GM21515 (cell line): Measurements from ENCODE around the gene TUBB1.
"Not testable (repeated sequence)": the region's sequence is repeated elsewhere in the genome, so short reads cannot be mapped to it uniquely, and the experiment has no call there.

Experiments
- ATAC-seq: cut with Tn5 transposase; IDR thresholded peaks from one replicate; pipeline ENCODE4 v1.9.1; 2021; ENCODE audit not compliant: unreplicated experiment

TUBB1 gene

DNA sequence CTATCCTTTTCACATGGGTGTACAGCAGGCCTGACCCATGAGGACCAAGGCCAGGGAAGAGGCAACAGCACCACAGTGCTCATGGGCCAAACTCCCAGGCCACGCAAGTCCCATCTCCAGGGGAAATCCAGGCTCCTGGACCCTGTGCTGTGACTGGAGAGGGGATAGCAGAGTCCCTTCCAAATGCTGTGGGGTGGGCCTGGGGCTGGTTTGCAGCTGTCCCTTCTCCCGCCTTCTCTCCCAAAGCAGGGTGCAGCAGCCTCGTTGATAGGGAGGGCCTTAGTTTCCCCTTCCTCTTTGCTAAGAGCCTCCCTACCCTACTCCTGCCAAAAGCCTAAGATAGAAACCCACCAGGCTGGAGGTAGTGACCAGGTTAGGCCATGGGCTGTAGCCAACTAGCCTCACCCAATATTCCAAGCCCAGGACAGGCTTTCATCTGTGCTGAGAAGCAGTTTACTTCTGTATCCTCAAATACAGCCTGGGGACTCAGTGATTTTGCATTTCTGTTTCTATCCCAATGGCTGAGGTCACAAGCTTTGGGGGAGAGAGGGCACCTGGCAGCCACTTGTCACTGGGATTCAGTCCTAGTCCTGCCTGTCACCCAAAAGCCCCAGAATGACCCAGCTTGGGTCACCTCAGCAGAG lies 13.6 kb upstream of the TUBB1 start:
- no peak for ATAC-seq

- ATAC-seq = no peak
Observed at GRCh38 chr20:59006167-59006863, 12.9 kb upstream of the TUBB1 start.

DNA sequence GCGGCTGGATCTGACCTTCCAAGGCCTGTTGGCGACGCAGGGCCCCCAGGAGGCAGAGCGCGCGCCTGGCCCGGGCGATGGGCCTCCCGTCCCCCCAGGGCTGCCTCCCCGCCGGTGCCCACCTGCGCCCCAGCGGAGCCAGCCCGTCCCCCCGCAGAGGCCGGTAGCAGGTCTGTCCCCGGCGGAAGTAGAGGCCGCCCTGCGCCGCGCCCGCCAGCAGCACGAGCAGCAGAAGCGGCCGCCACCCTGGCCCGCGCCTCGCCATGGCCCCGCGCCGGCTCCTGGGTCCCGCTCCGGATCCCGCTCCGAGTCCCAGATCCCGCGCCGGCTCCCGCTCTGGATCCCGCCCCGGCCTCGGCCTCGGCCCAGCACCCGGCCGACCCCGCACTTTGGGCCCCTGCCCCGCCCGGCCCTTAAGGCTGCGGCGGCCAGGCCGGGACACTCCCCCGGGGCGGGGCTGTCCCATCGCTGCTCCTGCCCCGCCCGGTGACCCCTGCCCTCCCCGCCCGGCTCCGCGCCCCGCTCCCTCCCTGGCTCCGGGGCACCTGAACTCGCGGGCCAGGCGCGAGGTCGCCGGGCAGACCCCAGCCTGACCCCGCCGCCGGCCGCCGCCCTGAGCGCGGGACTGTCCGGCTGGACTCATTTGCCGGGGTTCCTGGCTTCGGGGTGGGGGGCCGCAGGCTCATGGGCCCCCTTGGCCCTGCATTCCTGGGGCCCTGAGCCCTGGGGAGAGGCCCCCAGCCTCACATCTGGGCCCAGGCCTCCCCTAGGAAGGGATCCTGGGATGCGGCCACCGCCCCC lies 12.2 kb upstream of the TUBB1 start, which contains the start of gene CTSZ:
Gene CTSZ, minus strand, starts transcription at position 391 of the 801 bp plus-strand sequence. Its CDS starts 126 bp downstream, at position 265.
- ATAC-seq = peak; percentile 26

GRCh38 chr20:59007665-59008511 lies 11.3 kb upstream of the TUBB1 start:
- peak; percentile 31 for ATAC-seq

GRCh38 chr20:59008715-59009336 lies 10.4 kb upstream of the TUBB1 start:
- no peak for ATAC-seq

- no peak for ATAC-seq
Observed at GRCh38 chr20:59010321-59010994, 8.8 kb upstream of the TUBB1 start.

- no peak for ATAC-seq
Observed at GRCh38 chr20:59010995-59011873, 8.0 kb upstream of the TUBB1 start.

GRCh38 chr20:59011874-59012157 lies 7.4 kb upstream of the TUBB1 start:
- not testable (repeated sequence) for ATAC-seq

DNA sequence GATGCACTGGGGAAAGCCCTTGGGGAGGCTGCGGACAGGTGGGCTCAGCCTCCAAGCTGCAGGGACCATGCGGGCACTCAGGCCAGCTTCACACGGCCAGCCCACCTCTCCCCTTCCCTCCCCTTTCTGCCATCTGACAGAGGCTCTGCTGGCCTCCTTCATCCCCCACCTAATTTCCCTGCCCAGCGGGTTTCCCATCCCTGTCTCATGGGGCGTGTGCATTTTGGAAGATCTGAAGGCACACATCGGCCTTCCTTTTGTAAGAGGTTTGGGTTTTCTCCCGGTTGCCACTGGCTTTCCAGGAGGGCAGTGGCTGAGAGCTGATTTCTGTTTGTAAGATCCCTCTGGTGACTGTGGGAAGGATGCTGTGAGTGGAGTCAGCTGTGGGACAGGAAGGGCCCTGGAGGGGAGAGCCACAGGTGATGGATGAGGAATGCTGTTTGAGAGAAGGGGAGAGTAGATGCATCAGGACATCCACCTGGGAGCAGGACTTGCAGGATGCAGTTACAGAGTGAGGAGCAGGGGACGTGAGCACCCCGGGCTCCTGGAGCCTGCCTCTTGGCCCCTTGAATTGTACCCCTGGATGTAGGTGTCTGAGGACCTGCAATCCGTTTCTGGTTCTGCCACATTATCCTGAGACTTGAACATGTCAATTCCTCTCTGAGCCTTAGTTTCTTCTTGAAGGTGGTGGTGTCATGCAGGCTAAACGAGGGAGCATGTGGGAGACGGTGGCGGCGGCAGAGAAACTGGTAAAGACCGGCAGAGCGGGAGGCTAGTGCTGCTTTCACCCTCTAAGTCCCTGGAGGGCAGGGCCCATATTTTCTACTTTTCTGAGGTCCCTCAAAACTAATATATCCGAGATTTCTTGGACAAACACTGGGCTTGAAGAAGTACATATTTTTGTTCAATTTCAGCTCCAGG lies 5.9 kb upstream of the TUBB1 start:
- no peak for ATAC-seq

GRCh38 chr20:59013959-59014608 lies 5.1 kb upstream of the TUBB1 start:
- ATAC-seq = no peak

- no peak for ATAC-seq
Observed at GRCh38 chr20:59014680-59015389, 4.4 kb upstream of the TUBB1 start.

DNA sequence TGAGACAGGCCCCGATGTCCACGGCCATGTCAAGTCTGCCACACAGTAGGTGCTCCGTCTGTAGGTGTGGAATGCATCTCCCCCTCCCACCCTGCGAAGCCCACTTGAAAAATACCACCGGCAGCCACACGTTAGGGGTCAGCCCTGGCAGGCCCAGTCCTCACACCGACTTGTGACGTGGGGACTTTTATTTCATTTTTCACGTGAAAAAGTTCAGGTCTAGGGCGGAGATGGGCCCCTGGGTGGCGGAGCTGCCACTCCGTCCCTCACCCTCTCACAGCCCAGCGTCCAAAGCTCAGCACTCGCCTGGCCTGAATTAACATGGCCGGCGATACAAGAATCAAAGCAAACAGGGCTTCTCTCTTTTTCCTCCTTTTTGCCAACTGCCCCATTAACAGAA lies 3.8 kb upstream of the TUBB1 start:
- no peak for ATAC-seq

DNA sequence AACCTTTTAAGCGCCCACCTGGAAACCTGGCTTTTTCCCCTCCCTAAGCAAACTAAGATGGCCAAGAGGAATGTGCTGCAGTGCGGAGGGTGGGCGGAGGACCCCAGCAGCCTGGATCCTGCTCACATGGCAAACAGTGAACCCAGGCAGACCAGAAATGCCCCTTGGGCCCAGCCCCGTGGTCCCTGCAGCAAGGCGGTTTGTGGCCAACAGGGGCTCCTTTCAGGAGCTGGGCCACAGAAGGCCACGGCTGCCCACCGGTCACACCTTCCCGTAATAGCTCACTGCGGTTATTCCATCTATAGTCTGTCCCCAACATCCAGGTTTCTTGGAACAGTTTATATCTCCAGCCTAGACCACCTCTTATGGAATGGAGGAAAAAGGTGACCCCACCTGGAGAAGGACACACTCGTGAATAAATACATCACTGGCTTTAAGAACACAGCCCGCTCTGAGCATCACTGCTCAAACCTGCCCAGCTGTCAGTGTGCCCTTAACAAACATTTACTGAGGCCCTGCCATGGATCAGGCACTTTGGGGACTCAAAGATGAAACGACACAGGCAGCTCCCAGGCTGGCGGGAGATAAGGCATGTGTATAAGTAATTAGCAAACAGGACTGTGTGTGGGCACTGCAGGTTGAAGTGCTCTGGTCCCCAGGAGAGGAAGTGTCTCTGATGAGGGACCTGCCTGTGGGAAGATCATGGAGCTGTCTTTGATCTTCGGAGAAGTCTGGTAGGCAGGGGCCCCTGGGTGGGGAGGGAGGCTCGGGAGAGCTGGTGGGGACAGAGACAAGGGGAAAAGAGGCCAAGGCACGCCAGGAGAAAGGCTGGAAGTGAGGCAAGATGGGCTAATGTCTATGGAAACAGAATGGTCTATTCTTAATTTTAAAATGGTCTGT lies 3.2 kb upstream of the TUBB1 start:
- no peak for ATAC-seq

- no peak for ATAC-seq
Observed at GRCh38 chr20:59016795-59017492, 2.3 kb upstream of the TUBB1 start.

DNA sequence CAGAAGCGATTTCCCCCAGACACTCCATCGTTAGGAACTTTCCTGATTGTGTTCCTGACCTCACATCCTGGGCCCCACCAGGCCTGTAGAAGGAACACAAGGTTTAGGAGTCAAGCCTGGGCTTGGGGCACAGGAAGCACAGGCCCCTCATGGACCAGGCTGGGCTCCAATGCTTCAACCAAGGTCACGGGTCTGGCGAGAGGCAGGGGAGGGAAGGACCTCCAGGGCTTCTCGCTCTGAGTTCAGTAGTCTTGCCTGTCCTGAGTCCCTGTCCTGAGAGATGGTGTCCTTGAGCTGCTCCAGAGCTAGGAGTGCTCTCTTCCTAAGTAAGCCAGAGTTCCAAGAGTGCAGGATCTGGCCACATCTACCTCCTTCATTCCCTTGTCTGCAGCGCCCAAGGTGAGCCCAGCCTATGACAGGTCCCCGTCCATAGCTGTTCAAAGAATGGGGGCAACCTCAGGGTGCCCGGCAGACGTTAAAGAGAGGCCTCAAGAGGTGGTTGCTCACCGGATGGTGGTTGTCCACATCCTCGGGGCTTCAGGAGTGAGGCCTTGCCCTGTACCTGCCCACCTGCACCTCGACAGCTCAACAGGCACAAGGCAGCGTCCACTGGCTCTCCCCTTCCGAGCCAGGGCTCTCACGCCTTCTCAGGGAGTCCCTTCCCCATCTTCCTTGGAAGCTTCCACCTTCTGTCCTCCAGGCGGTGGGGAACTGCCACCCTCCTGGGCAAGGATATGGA lies 1.6 kb upstream of the TUBB1 start:
- no peak for ATAC-seq
